GM18511 (cell line): Measurements from ENCODE around the gene ECHDC3.
A peak's percentile ranks its signal among the peaks of the same experiment; 100 is the strongest.

Experiments used
- ATAC-seq: cut with Tn5 transposase; IDR thresholded peaks from one replicate; pipeline ENCODE4 v1.9.1; 2021; ENCODE audit warnings: mild to moderate bottlenecking, moderate library complexity; ENCODE audit not compliant: unreplicated experiment

Gene ECHDC3

GRCh38 chr10:11776080-11776479, 33.9 kb downstream of the ECHDC3 start:
- no peak for ATAC-seq

- ATAC-seq = no peak
Observed at GRCh38 chr10:11781114-11781513, 38.9 kb downstream of the ECHDC3 start.

DNA sequence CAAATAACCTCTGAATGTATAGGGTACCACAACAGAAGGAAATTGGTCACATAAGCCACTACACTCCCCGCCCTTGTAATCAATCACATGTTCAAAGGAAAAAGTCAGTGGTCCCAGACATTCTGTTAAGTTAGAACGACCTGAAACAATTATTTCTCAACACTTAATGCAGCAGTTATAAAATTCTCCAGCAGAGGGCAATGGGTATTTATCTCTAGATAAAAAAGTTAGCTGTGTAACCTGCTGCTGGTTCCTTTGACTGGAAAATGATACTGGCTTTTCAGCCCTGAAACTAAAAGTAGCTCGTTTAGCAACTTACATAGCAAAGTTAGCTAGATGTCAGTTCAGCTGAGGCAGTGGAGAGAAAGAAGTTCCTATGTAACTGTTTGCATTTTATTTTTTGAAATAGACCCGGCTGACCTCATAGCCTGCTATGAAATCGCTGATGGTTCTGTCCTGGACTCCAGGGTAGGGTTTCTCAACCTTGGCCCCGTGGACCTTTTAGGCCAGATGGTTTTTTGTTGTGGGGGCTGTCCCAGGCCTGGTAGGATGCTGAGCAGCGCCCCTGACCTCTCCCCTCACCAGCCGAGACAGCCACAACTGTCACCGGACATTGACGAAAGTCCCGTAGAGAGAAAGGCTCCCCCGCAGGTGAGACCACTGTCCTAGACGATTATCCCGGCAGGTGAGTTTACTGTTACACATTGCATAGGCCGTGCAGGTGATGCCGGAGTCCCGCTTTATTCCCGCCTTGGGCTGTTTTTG, 40.8 kb downstream of the ECHDC3 start:
- peak; percentile 75 for ATAC-seq

- ATAC-seq = no peak
Observed at GRCh38 chr10:11783558-11783865, 41.3 kb downstream of the ECHDC3 start.

DNA sequence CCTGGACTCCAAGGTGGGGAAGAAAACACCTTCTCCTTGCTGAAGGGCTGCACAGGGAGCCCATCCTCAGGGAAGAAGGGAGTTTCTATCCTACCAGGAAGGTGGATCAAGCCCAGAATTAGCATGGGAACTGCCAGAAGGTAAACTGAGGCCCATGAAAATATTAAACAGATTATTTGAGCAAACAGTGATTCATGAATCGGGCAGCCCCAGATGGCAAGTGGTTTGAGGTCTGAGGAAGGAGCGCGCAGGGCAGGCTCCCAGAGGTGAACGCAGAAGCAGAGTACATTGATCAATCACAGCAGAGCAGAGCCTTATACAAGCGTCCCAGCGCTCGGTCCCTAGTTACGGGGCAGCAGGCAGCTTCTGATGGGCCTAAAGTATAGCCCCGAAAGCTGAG, 45.2 kb downstream of the ECHDC3 start:
- ATAC-seq = no peak

GRCh38 chr10:11787846-11788245, 45.7 kb downstream of the ECHDC3 start:
- no peak for ATAC-seq

GRCh38 chr10:11789306-11789705, 47.1 kb downstream of the ECHDC3 start:
- no peak for ATAC-seq

- no peak for ATAC-seq
Observed at GRCh38 chr10:11789956-11790355, 47.8 kb downstream of the ECHDC3 start.

DNA sequence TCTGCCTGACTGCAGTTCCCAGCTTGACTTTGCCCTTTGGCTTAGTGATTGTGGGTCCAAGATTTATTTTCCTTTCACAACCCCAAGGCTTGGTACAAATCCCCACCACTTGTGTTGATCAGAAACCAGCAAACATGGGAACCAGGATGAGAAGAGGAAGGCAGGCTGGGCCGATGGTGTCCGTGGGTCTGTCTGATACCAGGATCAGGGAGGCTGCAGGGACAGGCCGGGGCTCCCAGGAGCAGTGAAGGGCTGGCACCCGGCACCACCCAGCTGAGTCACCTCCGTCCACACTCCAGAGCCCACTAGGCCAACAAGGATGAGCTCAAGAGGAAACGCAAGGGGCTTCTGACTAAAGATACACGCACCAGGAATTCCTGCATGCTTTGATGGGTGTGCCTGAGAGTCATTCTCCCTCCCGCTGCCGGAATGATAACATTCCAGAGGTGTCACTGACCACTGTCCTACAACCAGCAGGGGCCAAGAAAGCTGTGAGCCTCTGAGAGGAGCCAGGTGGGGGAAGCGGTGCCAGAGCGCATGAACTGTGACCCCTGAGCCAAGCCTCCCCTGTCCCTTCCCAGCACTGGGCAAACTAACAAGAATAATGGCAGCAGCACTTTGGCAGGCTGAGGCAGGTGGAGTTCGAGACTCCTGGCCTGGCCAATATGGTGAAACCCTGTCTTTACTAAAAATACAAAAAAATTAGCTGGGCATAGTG, 51.7 kb downstream of the ECHDC3 start:
- no peak for ATAC-seq

- ATAC-seq = no peak
Observed at GRCh38 chr10:11794566-11794965, 52.4 kb downstream of the ECHDC3 start.

GRCh38 chr10:11795101-11795920, 53.1 kb downstream of the ECHDC3 start:
- no peak for ATAC-seq

DNA sequence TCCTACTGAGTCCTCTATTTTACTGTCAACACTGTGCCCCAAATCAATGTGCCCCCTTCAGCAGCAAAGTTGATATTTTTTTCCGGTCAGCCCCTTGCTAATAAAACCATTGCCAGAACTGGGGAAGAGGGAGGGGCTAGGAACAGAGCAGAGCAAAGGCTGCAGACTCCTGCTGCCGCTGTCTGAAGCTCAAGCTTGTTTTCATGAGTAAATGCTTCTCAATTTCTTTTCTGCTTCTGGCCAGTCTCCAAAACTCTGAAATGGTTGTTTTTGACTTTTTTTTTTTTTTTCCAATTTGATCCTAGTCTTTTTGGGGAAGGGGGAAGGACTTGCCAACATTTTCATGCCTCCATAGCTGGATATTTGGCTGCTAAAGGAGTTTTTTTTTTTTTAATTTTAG, 54.3 kb downstream of the ECHDC3 start:
- ATAC-seq = no peak

DNA sequence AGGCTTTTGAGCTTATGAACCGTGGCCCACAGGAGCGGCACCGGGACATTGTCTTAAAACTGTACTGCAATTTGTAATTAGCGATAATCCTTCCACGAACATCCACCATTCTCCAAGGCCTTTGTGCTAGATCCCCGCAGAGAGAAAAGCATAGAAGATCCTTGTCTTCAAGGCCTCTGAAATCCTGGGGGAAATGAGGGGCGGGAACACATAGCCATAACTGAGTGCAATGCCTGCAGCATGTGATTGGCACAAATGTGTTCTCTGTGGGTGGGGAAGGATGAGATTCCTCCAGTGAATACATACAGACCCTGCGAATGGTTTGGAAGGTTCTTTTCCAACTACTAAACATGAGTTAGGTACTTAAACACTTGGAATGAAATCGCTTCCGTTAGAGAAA, 55.1 kb downstream of the ECHDC3 start:
- ATAC-seq = no peak

GRCh38 chr10:11797847-11798633, 55.9 kb downstream of the ECHDC3 start:
- ATAC-seq = no peak

- no peak for ATAC-seq
Observed at GRCh38 chr10:11798845-11799735, 56.9 kb downstream of the ECHDC3 start.

DNA sequence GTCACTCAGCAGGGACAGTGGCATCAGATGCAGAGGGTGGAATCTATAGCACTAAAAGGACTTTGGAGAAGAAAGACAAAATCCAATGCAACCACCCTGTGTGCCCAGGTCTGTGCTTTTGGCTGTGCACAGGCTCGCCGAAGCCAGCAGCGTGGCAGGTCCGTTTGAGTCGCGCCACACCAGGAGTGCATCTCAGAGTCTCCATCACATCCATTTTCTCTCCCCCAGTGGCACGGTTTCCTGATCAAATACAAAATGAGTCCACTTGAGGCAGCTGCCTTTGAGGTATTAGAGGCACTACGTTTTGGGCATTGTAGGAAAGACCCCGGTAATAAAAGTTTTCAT, 57.5 kb downstream of the ECHDC3 start:
- no peak for ATAC-seq

- no peak for ATAC-seq
Observed at GRCh38 chr10:11804336-11804735, 62.2 kb downstream of the ECHDC3 start.

GRCh38 chr10:11805792-11806191, 63.6 kb downstream of the ECHDC3 start:
- ATAC-seq = no peak

- no peak for ATAC-seq
Observed at GRCh38 chr10:11806706-11807105, 64.5 kb downstream of the ECHDC3 start.

DNA sequence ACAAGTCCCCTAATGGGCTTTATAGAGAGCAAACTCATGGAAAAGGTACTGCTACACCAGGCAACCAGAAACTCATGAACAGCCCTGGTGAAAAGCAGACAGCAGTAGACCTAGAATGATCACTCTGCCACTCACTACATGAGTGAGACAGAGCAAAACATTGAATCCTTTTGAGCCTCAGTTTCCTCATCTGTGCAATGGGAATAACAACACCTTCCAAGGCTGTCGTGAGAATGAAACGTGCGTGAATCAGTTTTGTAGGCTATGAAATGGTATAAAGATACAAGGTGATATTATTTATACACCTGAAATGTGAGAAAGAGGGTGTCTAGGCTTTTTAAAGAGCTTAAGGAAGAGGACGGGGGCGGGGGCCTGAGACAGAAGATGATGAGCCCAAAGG, 66.6 kb downstream of the ECHDC3 start:
- ATAC-seq = no peak
